Activated gamma-delta T cell (primary cell): ENCODE measurements around the gene QKI.
"Not testable (repeated sequence)": the region's sequence is repeated elsewhere in the genome, so short reads cannot be mapped to it uniquely, and the experiment has no call there.

Source experiments
- DNase-seq: peaks from one replicate; lab custom pipeline; 2025; lab: John Stamatoyannopoulos, UW

Gene QKI

GRCh38 chr6:163439390-163439789, 24.9 kb downstream of the QKI start:
- DNase-seq: not testable (repeated sequence)

- no peak for DNase-seq
Observed at GRCh38 chr6:163439997-163440396, 25.5 kb downstream of the QKI start.

DNA sequence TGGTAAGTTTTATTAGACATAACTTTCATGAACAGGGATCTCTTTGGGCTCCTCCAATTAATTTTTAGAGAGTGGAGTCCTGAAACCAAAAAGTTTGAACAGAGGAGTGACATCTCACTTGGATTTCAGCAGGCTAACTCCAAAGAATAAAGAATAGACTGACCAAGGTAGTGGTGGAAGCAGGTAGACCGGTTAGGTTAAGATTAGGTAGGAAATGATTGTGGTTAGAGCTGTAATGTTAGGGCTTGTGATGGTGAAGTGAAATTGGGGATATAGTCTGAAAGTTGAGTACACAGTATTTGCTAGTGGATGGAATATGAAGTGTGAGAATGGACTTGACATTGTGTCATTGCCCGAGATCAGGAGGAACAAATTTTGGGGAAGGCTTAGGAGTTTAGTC, 27.8 kb downstream of the QKI start:
- no peak for DNase-seq

GRCh38 chr6:163444077-163444476, 29.6 kb downstream of the QKI start:
- DNase-seq: no peak

DNA sequence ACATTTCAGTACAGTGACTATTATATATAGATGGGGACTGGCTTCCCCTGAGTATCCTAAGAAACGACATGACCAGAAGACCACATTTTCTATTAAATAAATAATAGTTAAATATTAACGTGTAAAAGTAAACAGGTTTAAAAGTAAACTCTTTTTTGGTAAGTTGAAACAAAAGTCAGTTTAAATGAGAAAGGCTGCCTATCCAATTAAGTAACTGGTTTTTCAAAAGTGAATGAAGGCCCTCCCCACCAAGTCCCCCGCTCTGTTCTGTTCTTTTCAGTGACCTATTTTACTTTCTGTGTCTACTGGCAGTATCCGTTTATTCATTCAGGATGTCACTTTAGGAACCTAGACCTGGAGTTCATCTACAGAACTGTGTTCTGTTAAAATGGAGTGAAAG, 32.0 kb downstream of the QKI start:
- no peak for DNase-seq

- no peak for DNase-seq
Observed at GRCh38 chr6:163449076-163449475, 34.6 kb downstream of the QKI start.

DNA sequence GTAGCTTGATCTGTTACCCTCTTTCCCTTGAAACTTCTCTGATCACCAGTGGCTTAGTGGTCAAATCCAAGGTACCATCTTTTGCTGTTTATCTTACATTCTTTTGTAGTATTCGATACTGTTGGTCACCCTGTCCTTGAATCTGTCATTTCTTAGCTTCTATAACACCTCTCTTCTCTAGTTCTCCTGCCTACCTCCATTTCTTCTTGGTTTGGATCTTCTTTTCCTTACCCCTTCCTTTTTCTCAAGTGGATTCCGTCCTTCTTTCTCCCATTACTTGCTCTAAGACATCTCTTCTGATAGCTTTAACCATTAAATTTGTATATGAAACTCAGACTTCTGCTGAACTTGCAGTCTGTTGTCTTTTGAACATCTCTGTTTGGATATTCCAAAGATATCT, 39.9 kb downstream of the QKI start:
- no peak for DNase-seq

DNA sequence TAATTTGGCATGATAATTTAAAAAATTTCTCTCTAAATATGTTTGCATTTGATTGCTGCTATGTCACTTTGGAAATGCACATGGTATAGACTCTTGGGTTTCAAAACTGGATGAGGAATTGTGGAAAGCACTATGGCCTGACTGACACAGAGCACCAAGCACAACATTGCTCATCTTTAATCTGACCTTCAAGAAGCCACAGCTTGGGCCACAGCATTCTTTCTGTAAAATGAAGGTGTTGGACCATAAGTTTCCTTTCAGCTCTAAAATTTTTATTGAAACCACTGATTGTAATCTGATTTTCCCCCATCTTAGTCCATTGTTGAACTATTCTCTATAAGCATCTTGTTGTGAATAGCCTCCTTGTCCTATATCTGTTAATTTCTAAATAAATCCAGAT, 41.0 kb downstream of the QKI start:
- DNase-seq: no peak

DNA sequence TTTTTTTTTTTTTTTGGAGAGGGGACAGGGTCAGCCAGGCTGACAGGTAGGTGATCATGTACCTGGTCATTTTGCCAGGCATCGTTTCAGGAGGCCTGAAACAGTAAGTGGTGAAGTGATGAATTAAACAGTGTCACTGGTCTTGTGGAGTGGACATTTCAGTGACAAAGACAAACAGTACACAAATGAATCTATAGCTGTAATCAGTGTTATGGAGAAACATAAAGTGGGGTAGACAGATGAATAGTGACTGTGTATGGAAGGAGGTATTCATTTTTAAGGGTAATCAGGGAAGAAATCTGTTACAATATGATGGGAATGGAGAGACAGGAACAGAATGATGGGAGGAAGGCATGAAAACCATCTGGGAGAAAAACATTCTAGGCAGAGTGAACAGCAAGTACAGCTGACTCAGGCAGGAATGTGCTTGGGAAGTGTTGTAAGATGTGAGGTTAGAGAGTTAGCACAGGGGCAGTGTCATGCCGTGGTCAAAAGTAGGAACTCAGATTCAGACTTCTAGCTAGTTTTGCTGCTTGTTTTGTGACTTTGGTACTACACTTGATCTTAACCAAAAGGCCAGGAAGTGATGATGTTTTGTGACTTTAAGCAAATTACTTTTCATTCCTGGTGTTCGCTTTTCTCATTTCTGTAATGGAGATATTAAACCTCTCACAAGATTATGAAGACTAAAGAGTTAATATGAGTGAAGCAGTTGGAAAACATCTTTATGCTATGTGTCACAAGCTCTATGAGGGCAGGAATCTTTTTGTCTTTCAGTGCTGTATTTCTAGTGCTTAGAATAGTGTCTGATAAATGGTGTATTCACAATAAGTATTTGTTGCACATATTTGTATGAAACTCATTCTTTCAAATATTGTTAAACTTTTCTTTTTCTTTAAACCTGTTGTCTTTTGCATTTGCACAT, 43.4 kb downstream of the QKI start:
- no peak for DNase-seq

- no peak for DNase-seq
Observed at GRCh38 chr6:163459007-163459406, 44.5 kb downstream of the QKI start.

- no peak for DNase-seq
Observed at GRCh38 chr6:163459536-163459935, 45.0 kb downstream of the QKI start.

- no peak for DNase-seq
Observed at GRCh38 chr6:163460307-163460782, 45.8 kb downstream of the QKI start.

DNA sequence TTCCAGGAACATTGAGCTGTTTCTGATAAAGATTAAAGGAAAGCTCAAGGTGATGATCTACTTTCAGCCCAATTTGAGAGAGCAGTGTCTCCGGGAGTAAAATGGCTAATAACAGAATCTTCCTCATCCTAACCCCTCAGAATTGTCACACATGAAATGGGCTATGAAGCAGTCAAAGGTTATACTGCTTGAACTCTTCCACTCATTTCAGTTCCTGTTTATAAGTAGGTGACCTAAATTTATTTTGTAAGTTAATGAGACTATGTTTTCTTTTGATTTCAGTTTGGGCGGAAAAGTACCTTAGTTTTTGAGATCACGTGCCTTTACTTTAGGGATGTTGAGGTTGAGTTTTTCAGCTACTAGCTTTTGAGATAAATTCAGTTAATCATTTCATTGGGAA, 47.2 kb downstream of the QKI start:
- no peak for DNase-seq

DNA sequence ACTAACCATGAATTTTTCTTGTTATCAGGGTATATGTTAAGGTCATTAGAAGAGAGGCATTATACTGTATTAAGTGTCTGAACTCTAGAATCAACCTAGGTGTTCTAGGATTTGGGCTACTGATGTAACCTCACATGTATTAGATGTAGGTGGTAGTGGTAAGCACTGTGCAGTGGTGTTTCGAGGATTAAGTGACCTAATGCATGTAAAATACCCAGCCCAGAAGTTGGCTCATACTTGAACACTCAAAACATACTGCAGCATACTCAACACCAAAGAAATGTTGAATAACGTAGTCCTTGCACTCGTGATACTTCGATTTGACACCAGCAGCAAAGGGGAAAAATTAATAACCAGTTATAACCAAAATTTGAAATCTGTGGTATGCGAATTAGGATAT, 48.7 kb downstream of the QKI start:
- no peak for DNase-seq

DNA sequence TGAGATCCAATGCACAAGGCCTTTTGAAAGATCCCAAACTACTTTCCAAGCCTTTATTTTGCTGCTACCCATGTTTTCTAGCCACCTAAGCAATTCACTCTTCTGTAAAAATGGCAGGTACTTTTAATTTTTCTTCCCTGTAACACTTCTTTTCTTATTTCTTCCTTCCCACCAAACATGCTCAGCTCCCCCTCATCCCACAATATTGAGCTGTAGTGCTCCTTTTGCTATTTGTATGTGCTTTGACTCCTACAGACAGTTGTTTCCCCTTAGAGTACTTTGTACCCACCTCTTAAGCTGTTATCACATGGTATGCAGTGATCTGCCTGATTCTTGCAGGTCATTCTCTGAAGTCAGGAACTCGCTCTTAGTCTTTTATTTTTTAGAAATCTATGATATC, 49.3 kb downstream of the QKI start:
- no peak for DNase-seq

GRCh38 chr6:163466839-163467390, 52.4 kb downstream of the QKI start:
- DNase-seq: no peak

DNA sequence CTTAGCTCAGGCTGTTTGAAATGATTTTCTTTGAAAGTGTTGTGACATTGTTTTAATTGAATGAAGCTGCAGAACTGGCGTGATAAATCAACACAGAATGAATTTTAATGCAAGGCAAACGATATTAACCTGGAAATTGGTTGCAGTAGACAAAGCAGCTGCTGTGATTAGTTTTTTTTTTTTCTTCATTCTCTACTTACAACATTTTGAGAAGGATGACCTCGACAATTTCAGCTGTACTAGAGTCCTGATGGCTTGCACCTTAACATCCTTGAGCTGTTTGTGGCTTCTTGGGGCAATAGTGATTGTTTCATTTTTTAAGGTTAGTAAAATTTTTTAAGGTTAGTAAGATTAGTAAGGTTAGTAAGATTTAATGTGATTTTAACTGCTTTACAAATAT, 54.2 kb downstream of the QKI start:
- no peak for DNase-seq

DNA sequence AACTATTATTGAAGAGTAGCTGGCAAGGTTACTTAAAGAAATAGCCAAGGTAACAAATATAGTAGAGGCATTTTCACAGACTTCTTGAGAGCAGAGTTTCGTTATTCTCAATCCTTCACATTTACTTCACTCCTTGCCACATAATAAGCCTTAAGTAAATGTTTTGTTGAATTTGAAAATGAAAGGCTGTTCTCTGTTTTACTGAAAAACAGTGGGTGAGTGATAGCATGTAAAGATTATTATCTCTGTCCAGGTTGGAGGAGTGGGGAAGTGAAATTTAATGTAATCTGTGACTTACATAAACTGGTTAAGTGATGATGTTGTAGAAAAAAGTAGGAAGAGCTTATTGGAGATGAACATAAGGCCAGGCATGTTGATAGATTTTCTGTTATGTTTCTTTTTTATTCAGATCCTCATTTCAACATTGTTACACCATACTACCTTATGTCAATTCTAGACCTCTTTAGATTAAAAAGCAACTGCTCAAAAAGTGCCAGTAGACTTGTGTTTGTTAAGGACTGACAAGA, 55.0 kb downstream of the QKI start:
- DNase-seq: no peak

GRCh38 chr6:163470611-163471010, 56.1 kb downstream of the QKI start:
- no peak for DNase-seq

DNA sequence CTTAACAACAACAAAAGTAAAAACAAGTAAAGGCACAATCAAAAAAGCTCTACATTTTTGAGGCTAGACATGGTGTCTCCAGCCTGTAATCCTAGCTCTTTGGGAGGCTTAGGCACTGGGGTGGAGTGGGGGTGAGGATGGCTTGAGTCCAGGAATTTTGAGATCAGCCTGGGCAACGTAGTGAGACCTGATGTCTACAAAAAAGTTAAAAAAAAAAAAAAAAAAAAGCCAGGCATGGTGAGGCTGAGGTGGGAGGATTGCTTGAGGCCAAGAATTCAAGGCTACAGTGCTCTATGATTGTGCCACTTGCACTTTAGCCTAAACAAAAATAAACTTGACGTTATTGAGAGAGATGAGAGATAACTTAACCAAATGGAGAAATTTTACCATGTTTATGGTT, 60.1 kb downstream of the QKI start:
- no peak for DNase-seq

- DNase-seq: not testable (repeated sequence)
Observed at GRCh38 chr6:163476946-163477345, 62.4 kb downstream of the QKI start.

DNA sequence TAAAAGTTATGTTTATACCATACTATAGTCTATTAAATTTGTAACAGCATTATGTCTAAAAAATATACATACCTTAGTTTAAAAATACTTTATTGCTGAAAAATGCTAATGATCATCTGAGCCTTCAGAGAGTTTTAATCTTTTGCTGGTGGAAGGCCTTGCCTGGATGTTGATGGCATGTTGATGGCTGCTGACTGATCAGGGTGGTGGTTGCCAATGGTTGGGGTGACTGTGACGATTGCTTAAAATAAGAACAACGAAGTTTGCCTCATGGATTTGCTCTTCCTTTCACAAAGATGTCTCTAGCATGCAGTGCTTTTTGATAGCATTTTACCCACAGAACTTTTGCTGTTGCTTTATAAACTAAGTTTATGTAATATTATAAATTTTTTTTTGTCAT, 68.6 kb downstream of the QKI start:
- DNase-seq: no peak

- DNase-seq: no peak
Observed at GRCh38 chr6:163485388-163485851, 70.9 kb downstream of the QKI start.
